Lower leg skin (tissue), 3 donors: Measurements from ENCODE around the gene GKN2.

ENCODE experiments used
- CTCF ChIP-seq, 3 donors: fragments of 450-650 bp; IDR thresholded peaks; one replicate each; pipeline ENCODE4 v1.5.1; 2016; ENCODE audit warnings: antibody characterized with exemption in 3 of 3, mild to moderate bottlenecking in 3 of 3, moderate library complexity in 2 of 3
- POLR2A ChIP-seq, 2 donors: fragments of 450-650 bp; IDR thresholded peaks; one replicate each; pipeline ENCODE4 v1.6.1; 2016 to 2017; ENCODE audit warnings: antibody characterized with exemption in 2 of 2, mild to moderate bottlenecking in 1 of 2, moderate library complexity in 1 of 2

GRCh38 chr2:68938938-68939337 is 13.8 kb downstream of the GKN2 start:
- no peak for TF ChIP-seq CTCF (IDR thresholded peaks at IDR 0.05)
- no peak for TF ChIP-seq POLR2A (IDR thresholded peaks at IDR 0.05)
